K562 (cell line): ENCODE results near the gene BCAS2. TPM values are rescaled to one million over a fixed set of nuclear protein-coding genes. Genes with fewer than 3 reads are reported as not detected.

Source experiments
- ARNT ChIP-seq, 2 experiments: fragments of 450-650 bp; IDR thresholded peaks; 2 replicates each; pipeline ENCODE4 v1.6.1; 2016; ENCODE audit warnings: mild to moderate bottlenecking in 1 of 2
- ETV5 ChIP-seq: sonication (generic); formaldehyde crosslinking; IDR thresholded peaks from 2 replicates; pipeline ENCODE4 v1.4.0; 2020; ENCODE audit warnings: low read depth, mild to moderate bottlenecking, missing genetic modification reagents
- HDAC1 ChIP-seq, 2 experiments: fragments of 450-650 bp; IDR thresholded peaks; 2 replicates each; pipeline ENCODE4 v1.6.1; 2016 to 2017; ENCODE audit warnings: inconsistent platforms in 1 of 2, mild to moderate bottlenecking in 1 of 2, moderate library complexity in 1 of 2
- ILK ChIP-seq: fragments of 450-650 bp; IDR thresholded peaks from 2 replicates; pipeline ENCODE4 v1.6.1; 2016; ENCODE audit warnings: missing genetic modification characterization, low read depth, mild to moderate bottlenecking, missing compliant biosample characterization, moderate library complexity, borderline replicate concordance
- MTA1 ChIP-seq: fragments of 450-650 bp; IDR thresholded peaks from 2 replicates; pipeline ENCODE4 v1.6.1; 2017; ENCODE audit warnings: borderline replicate concordance
- POLR2B ChIP-seq: fragments of 450-650 bp; IDR thresholded peaks from 2 replicates; pipeline ENCODE4 v1.6.1; 2018; ENCODE audit warnings: low read depth; ENCODE audit not compliant: partially characterized antibody
- SRSF7 ChIP-seq: fragments of 200-400 bp; formaldehyde crosslinking; optimal IDR thresholded peaks from 2 replicates; pipeline ENCODE3; 2017; ENCODE audit warnings: mild to moderate bottlenecking, low read depth, low read length
- TBL1XR1 ChIP-seq, 2 experiments: IDR thresholded peaks; 2 replicates each; pipeline ENCODE4 v1.6.1; 2012; ENCODE audit warnings: improper control_type of control experiment in 2 of 2, low read length in 2 of 2, mild to moderate bottlenecking in 1 of 2
- ZNF184 ChIP-seq: sonication (generic); formaldehyde crosslinking; IDR thresholded peaks from 2 replicates; pipeline ENCODE4 v1.5.0; 2020; ENCODE audit warnings: missing genetic modification reagents
- ZNF717 ChIP-seq: fragments of 250-450 bp; sonication (Bioruptor Pico); IDR thresholded peaks from 2 replicates; pipeline ENCODE4 v1.5.0; 2021
- polyA plus RNA-seq, 8 experiments: library from polyadenylated mRNA; depleted of rRNA in 4 of 8; stranded (reverse) in 5 of 8; unstranded in 3 of 8; fragments of >200 nt; fragmentation: Nextera tagmentation in 2 of 8; fragmentation: Illumina TruSeq in 1 of 8; extraction: Ambion mirVana in 2 of 8; extraction: Trizol in 1 of 8; gene quantifications; 2 replicates each; pipeline versions ENCODE4 v1.2.1 to v1.2.3, GENCODE V29; 2011 to 2014; ENCODE audit warnings: inconsistent platforms in 1 of 8, missing spikeins in 1 of 8
- total RNA-seq, 7 experiments: library from RNA; depleted of rRNA in 6 of 7; stranded (reverse); fragments of >200 nt in 6 of 7; fragmentation: Illumina TruSeq in 2 of 7; extraction: Trizol in 2 of 7; gene quantifications; 2 replicates each; pipeline versions ENCODE4 v1.2.1 to v1.2.3, GENCODE V29; 2011 to 2021; ENCODE audit warnings: low replicate concordance in 1 of 7
- TF ChIP-seq, protein P1 (sequence below): fragments of 450-650 bp; IDR thresholded peaks from 2 replicates; pipeline ENCODE4 v1.6.1; 2016
- TF ChIP-seq, protein P2 (sequence below), 2 experiments: fragments of 250-450 bp in 1 of 2; fragments of 450-650 bp in 1 of 2; sonication (Bioruptor Pico) in 1 of 2; IDR thresholded peaks; 2 replicates each; pipeline versions ENCODE4 v1.6.1 to v1.8.0; 2016 to 2021; ENCODE audit warnings: mild to moderate bottlenecking in 2 of 2, moderate library complexity in 2 of 2, missing compliant biosample characterization in 1 of 2, missing genetic modification characterization in 1 of 2
- TF ChIP-seq, protein P3 (sequence below): sonication (generic); formaldehyde crosslinking; IDR thresholded peaks from 2 replicates; pipeline ENCODE4 v1.5.0; 2020; ENCODE audit warnings: missing genetic modification reagents
- TF ChIP-seq, protein P4 (sequence below): fragments of 250-450 bp; sonication (Bioruptor Pico); IDR thresholded peaks from 2 replicates; pipeline ENCODE4 v1.4.0; 2020
- TF ChIP-seq, protein P5 (sequence below): fragments of 450-650 bp; IDR thresholded peaks from 2 replicates; pipeline ENCODE4 v1.6.1; 2014; ENCODE audit warnings: low read depth, mild to moderate bottlenecking, moderate library complexity, borderline replicate concordance

Gene BCAS2
- total and polyA plus RNA-seq, 9 of the 15 experiments (the other 6 are each of a cell fraction or from before 2014, with no cell fraction given) = 59.3 to 183 (median 81.1) TPM

DNA sequence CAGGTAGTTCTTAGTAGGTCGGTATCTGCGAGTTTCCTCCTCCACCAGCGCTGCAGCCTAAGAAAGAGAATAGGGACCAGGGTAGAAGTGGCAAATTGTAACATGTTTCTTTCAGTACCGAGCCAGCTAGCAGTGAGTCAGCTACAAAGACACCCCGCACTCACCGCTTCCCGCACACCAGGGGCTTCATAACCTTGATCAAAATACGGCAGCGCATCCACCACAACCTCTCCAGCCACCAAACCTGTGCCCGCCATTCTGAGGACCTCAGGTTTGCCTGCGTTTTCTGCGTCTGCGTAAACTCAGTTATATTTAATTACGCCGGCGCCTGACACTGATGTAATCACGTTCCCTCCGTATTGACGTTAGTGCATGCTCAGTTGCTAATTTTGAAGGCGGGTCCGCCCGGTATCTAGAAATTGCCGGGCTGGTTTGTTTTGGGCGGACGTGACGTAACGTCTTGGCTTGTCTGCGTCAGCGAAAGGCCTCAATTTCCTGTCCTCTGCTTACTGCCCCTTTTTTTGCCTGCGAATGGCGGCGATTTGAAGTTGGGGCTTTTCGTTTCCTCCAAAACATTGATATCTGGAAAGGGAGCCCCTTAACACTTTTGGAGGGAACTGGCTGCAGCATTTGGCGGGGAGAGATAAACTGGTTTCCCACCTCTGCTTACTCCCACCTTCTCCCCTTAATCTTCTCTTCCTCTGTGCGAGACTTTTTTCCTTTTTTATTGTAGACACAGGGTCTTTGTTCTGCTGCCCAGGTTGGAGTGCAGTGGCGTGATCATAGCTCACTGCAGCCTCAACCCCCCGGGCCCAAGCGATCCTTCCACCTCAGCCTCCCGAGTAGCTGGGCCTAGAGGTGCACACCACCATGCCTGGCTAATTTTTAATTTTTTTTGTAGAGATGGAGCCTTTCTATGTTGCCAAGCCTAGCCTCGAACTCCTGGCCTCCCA, at the start of gene BCAS2 (continued):
- TF ChIP-seq, protein P1, sequence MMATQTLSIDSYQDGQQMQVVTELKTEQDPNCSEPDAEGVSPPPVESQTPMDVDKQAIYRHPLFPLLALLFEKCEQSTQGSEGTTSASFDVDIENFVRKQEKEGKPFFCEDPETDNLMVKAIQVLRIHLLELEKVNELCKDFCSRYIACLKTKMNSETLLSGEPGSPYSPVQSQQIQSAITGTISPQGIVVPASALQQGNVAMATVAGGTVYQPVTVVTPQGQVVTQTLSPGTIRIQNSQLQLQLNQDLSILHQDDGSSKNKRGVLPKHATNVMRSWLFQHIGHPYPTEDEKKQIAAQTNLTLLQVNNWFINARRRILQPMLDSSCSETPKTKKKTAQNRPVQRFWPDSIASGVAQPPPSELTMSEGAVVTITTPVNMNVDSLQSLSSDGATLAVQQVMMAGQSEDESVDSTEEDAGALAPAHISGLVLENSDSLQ = peak; percentile 89
- TF ChIP-seq ILK (tag) = no peak
- TF ChIP-seq, protein P2, sequence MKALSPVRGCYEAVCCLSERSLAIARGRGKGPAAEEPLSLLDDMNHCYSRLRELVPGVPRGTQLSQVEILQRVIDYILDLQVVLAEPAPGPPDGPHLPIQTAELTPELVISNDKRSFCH (CRISPR knock-in tag; IDR thresholded peaks at IDR 0.05) = no peak
- TF ChIP-seq, protein P2 (tag; IDR thresholded peaks at IDR 0.05) = peak; percentile 32; the same call in 1 of the 2 replicates
- TF ChIP-seq ZNF184 (CRISPR knock-in tag) = no peak
- TF ChIP-seq, protein P3, sequence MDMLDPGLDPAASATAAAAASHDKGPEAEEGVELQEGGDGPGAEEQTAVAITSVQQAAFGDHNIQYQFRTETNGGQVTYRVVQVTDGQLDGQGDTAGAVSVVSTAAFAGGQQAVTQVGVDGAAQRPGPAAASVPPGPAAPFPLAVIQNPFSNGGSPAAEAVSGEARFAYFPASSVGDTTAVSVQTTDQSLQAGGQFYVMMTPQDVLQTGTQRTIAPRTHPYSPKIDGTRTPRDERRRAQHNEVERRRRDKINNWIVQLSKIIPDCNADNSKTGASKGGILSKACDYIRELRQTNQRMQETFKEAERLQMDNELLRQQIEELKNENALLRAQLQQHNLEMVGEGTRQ (CRISPR knock-in tag) = no peak
- TF ChIP-seq, protein P4, sequence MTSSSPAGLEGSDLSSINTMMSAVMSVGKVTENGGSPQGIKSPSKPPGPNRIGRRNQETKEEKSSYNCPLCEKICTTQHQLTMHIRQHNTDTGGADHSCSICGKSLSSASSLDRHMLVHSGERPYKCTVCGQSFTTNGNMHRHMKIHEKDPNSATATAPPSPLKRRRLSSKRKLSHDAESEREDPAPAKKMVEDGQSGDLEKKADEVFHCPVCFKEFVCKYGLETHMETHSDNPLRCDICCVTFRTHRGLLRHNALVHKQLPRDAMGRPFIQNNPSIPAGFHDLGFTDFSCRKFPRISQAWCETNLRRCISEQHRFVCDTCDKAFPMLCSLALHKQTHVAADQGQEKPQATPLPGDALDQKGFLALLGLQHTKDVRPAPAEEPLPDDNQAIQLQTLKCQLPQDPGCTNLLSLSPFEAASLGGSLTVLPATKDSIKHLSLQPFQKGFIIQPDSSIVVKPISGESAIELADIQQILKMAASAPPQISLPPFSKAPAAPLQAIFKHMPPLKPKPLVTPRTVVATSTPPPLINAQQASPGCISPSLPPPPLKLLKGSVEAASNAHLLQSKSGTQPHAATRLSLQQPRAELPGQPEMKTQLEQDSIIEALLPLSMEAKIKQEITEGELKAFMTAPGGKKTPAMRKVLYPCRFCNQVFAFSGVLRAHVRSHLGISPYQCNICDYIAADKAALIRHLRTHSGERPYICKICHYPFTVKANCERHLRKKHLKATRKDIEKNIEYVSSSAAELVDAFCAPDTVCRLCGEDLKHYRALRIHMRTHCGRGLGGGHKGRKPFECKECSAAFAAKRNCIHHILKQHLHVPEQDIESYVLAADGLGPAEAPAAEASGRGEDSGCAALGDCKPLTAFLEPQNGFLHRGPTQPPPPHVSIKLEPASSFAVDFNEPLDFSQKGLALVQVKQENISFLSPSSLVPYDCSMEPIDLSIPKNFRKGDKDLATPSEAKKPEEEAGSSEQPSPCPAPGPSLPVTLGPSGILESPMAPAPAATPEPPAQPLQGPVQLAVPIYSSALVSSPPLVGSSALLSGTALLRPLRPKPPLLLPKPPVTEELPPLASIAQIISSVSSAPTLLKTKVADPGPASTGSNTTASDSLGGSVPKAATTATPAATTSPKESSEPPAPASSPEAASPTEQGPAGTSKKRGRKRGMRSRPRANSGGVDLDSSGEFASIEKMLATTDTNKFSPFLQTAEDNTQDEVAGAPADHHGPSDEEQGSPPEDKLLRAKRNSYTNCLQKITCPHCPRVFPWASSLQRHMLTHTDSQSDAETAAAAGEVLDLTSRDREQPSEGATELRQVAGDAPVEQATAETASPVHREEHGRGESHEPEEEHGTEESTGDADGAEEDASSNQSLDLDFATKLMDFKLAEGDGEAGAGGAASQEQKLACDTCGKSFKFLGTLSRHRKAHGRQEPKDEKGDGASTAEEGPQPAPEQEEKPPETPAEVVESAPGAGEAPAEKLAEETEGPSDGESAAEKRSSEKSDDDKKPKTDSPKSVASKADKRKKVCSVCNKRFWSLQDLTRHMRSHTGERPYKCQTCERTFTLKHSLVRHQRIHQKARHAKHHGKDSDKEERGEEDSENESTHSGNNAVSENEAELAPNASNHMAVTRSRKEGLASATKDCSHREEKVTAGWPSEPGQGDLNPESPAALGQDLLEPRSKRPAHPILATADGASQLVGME (CRISPR knock-in tag) = no peak
- peak in 1 of 2 experiments; percentile 84; a peak in 2 of 4 replicates for TF ChIP-seq TBL1XR1 (IDR thresholded peaks at IDR 0.05; ENCODE audit: low read length in 2 of 2)
- peak in 1 of 2 experiments; percentile 18; a peak in 2 of 4 replicates for TF ChIP-seq ARNT (IDR thresholded peaks at IDR 0.05)
- TF ChIP-seq MTA1 = peak; percentile 96
- TF ChIP-seq, protein P5, sequence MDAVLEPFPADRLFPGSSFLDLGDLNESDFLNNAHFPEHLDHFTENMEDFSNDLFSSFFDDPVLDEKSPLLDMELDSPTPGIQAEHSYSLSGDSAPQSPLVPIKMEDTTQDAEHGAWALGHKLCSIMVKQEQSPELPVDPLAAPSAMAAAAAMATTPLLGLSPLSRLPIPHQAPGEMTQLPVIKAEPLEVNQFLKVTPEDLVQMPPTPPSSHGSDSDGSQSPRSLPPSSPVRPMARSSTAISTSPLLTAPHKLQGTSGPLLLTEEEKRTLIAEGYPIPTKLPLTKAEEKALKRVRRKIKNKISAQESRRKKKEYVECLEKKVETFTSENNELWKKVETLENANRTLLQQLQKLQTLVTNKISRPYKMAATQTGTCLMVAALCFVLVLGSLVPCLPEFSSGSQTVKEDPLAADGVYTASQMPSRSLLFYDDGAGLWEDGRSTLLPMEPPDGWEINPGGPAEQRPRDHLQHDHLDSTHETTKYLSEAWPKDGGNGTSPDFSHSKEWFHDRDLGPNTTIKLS = peak; percentile 78
- TF ChIP-seq ETV5 (CRISPR knock-in tag) = 0 out of 2 replicates have a peak, but pooled peaks have one; percentile 0
- TF ChIP-seq ZNF717 (CRISPR knock-in tag) = no peak
- TF ChIP-seq HDAC1 (IDR thresholded peaks at IDR 0.05) = peak in 1 of 2 experiments; percentile 44; a peak in 2 of 4 replicates
- TF ChIP-seq SRSF7 = no peak
- peak; percentile 92 for TF ChIP-seq POLR2B
